GM23338 (cell line): ENCODE data around the gene SEMA4A. TPM values are rescaled to one million over a fixed set of nuclear protein-coding genes. Genes with fewer than 3 reads are reported as not detected.

Experiments used
- ATAC-seq: fragments of 200-7000 bp; cut with Tn5 transposase; 3 replicates; pipeline ENCODE4 v1.9.1; 2020
- DNase-seq: peaks from one replicate; pipeline ENCODE4 v3.0.0-alpha.2; 2015; ENCODE audit warnings: low spot score
- H2AFZ ChIP-seq: fragments of 200-600 bp; sonication (generic); 2 replicates; pipeline ENCODE4 v1.8.0; 2016; ENCODE audit warnings: antibody characterized with exemption, mild to moderate bottlenecking, moderate library complexity
- H3F3A ChIP-seq: fragments of 200-600 bp; sonication (generic); replicated peaks from 2 replicates; pipeline ENCODE4 v1.8.0; 2017; ENCODE audit warnings: antibody characterized with exemption, mixed run types, low read depth
- H3K27ac ChIP-seq: fragments of 200-600 bp; sonication (generic); 2 replicates; pipeline ENCODE4 v1.6.1; 2016; ENCODE audit warnings: low read depth
- H3K27me3 ChIP-seq: fragments of 200-600 bp; sonication (generic); 2 replicates; pipeline ENCODE4 v1.8.0; 2016; ENCODE audit warnings: mild to moderate bottlenecking, mixed run types, moderate library complexity; ENCODE audit not compliant: insufficient read depth
- H3K36me3 ChIP-seq: fragments of 200-600 bp; sonication (generic); 2 replicates; pipeline ENCODE4 v1.8.0; 2016; ENCODE audit warnings: mild to moderate bottlenecking; ENCODE audit not compliant: insufficient read depth
- H3K4me1 ChIP-seq: fragments of 200-600 bp; sonication (generic); 2 replicates; pipeline ENCODE4 v1.8.0; 2016; ENCODE audit warnings: mild to moderate bottlenecking, moderate library complexity; ENCODE audit not compliant: insufficient read depth
- H3K4me2 ChIP-seq: fragments of 200-600 bp; sonication (generic); 2 replicates; pipeline ENCODE4 v1.7.1; 2017; ENCODE audit warnings: mixed run types
- H3K4me3 ChIP-seq: fragments of 200-600 bp; sonication (generic); 2 replicates; pipeline ENCODE4 v1.6.1; 2016; ENCODE audit warnings: mixed run types
- H3K79me2 ChIP-seq: fragments of 200-600 bp; sonication (generic); replicated peaks from 2 replicates; pipeline ENCODE4 v1.8.0; 2017; ENCODE audit warnings: mild to moderate bottlenecking; ENCODE audit not compliant: insufficient read depth
- H3K9me2 ChIP-seq: fragments of 200-600 bp; sonication (generic); 2 replicates; pipeline ENCODE4 v1.8.0; 2017; ENCODE audit not compliant: insufficient read depth
- H4K20me1 ChIP-seq: fragments of 200-600 bp; sonication (generic); replicated peaks from 2 replicates; pipeline ENCODE4 v1.8.0; 2017; ENCODE audit warnings: mild to moderate bottlenecking; ENCODE audit not compliant: insufficient read depth
- H3K27ac Mint-ChIP-seq: 2 replicates; pipeline ENCODE4 v1.8.0; 2020; ENCODE audit warnings: inconsistent platforms, mild to moderate bottlenecking, moderate library complexity, mixed read lengths
- H3K27me3 Mint-ChIP-seq: 3 replicates; pipeline ENCODE4 v1.8.0; 2022; ENCODE audit warnings: low read depth, mild to moderate bottlenecking, moderate library complexity, mixed read lengths, inconsistent platforms; ENCODE audit not compliant: insufficient read depth, poor library complexity
- H3K36me3 Mint-ChIP-seq: 3 replicates; pipeline ENCODE4 v1.8.0; 2021; ENCODE audit warnings: low read depth, mild to moderate bottlenecking, inconsistent platforms, moderate library complexity, mixed read lengths
- H3K4me1 Mint-ChIP-seq: 3 replicates; pipeline ENCODE4 v1.8.0; 2020; ENCODE audit warnings: mild to moderate bottlenecking, inconsistent platforms, mixed read lengths
- H3K4me3 Mint-ChIP-seq: 3 replicates; pipeline ENCODE4 v1.8.0; 2021; ENCODE audit warnings: moderate library complexity, mild to moderate bottlenecking, inconsistent platforms, mixed read lengths
- H3K9me3 Mint-ChIP-seq: 3 replicates; pipeline ENCODE4 v1.8.0; 2020; ENCODE audit warnings: moderate library complexity, mild to moderate bottlenecking, inconsistent platforms, mixed read lengths
- CREB1 ChIP-seq: fragments of 250-450 bp; sonication (Bioruptor Pico); IDR thresholded peaks from 2 replicates; pipeline ENCODE4 v1.5.0; 2020; ENCODE audit warnings: low read depth, mild to moderate bottlenecking, moderate library complexity
- CTCF ChIP-seq, 2 experiments: fragments of 200-600 bp in 1 of 2; sonication (generic) in 1 of 2; conservative IDR thresholded peaks; 2 replicates each; pipeline versions ENCODE4 v1.5.1 to v1.6.1; 2016 to 2017; ENCODE audit warnings: antibody characterized with exemption in 2 of 2, low read depth in 2 of 2, mild to moderate bottlenecking in 2 of 2, moderate library complexity in 1 of 2
- ETS1 ChIP-seq: IDR thresholded peaks from 2 replicates; pipeline ENCODE4 v1.6.1; 2016; ENCODE audit warnings: antibody characterized with exemption
- EZH2 ChIP-seq: fragments of 200-600 bp; sonication (generic); IDR thresholded peaks from one replicate; pipeline ENCODE4 v1.8.0; 2017; ENCODE audit warnings: antibody characterized with exemption, mild to moderate bottlenecking, low read depth; ENCODE audit not compliant: unreplicated experiment
- EZH2phosphoT487 ChIP-seq: fragments of 200-600 bp; sonication (generic); IDR thresholded peaks from one replicate; pipeline ENCODE4 v1.8.1; 2018; ENCODE audit warnings: antibody characterized with exemption; ENCODE audit not compliant: unreplicated experiment
- JUNB ChIP-seq: IDR thresholded peaks from one replicate; pipeline ENCODE4 v1.6.1; 2016; ENCODE audit warnings: antibody characterized with exemption; ENCODE audit not compliant: unreplicated experiment
- NANOG ChIP-seq: IDR thresholded peaks from 2 replicates; pipeline ENCODE4 v1.6.1; 2016; ENCODE audit warnings: antibody characterized with exemption, borderline replicate concordance
- POLR2AphosphoS5 ChIP-seq: IDR thresholded peaks from 2 replicates; pipeline ENCODE4 v1.6.1; 2016; ENCODE audit warnings: antibody characterized with exemption, low read depth
- STAT1 ChIP-seq: IDR thresholded peaks from one replicate; pipeline ENCODE4 v1.6.1; 2016; ENCODE audit warnings: antibody characterized with exemption; ENCODE audit not compliant: unreplicated experiment
- ZNF114 ChIP-seq: fragments of 250-450 bp; sonication (Bioruptor Pico); IDR thresholded peaks from 2 replicates; pipeline ENCODE4 v1.5.0; 2020; ENCODE audit warnings: mild to moderate bottlenecking, moderate library complexity
- ZNF331 ChIP-seq: fragments of 250-450 bp; sonication (Bioruptor Pico); IDR thresholded peaks from 2 replicates; pipeline ENCODE4 v1.5.0; 2020; ENCODE audit warnings: low read depth, mild to moderate bottlenecking, moderate library complexity
- ZNF462 ChIP-seq: fragments of 250-450 bp; sonication (Bioruptor Pico); IDR thresholded peaks from 2 replicates; pipeline ENCODE4 v1.5.0; 2020; ENCODE audit warnings: mild to moderate bottlenecking, moderate library complexity
- polyA plus RNA-seq: library from polyadenylated mRNA; unstranded; fragments of >200 nt; fragmentation: Nextera tagmentation; extraction: Ambion mirVana; gene quantifications from 2 replicates; pipeline ENCODE4 v1.2.1, GENCODE V29; 2016
- total RNA-seq: library from RNA; depleted of rRNA; stranded (reverse); fragments of >200 nt; shearing (Covaris generic); gene quantifications from 2 replicates; pipeline ENCODE4 v1.2.3, GENCODE V29; 2014

SEMA4A gene
- total and polyA plus RNA-seq, 2 experiments from 2014 or later = 5.5 to 20.2 TPM

- Histone ChIP-seq H3K36me3 (peaks cover 5% of the 10 kb centered on the region), H3F3A (0 out of 2 replicates have a peak, but pooled peaks cover 15% of the 10 kb centered on the region), H3K9me2 (no peaks in the 10 kb centered on the region), H2AFZ (no peak overlapping the region), H3K27me3 (no peaks in the 10 kb centered on the region), H3K4me3 (no peak overlapping the region), H3K4me2 (no peak overlapping the region), H3K27ac (no peak overlapping the region), H3K79me2 (peaks cover 24% of the 10 kb centered on the region), H3K4me1 (peaks cover 13% of the 10 kb centered on the region), H4K20me1 (peaks cover 7% of the 10 kb centered on the region)
- H3K9me3 Mint-ChIP-seq = peaks cover 26% of the 10 kb centered on the region
- H3K4me3 Mint-ChIP-seq = no peak overlapping the region
- H3K4me1 Mint-ChIP-seq = peaks cover 28% of the 10 kb centered on the region
- ATAC-seq (no peak), DNase-seq (no peak)
- H3K36me3 Mint-ChIP-seq = peaks cover 18% of the 10 kb centered on the region; the same call in 2 of the 3 replicates
- TF ChIP-seq CTCF (conservative IDR thresholded peaks at IDR 0.05; ENCODE audit: low read depth in 2 of 2) = no peak
- TF ChIP-seq CREB1 (CRISPR knock-in tag) = no peak
- TF ChIP-seq POLR2AphosphoS5 = no peak
- no peak for TF ChIP-seq ZNF462
- TF ChIP-seq JUNB = no peak
- TF ChIP-seq ZNF331 (CRISPR knock-in tag) = no peak
- no peak for TF ChIP-seq NANOG
- no peak for TF ChIP-seq EZH2phosphoT487
- no peak for TF ChIP-seq ETS1
- TF ChIP-seq STAT1 = no peak
- TF ChIP-seq EZH2 = no peak
- no peak for TF ChIP-seq ZNF114 (CRISPR knock-in tag)
- H3K27ac Mint-ChIP-seq = no peak overlapping the region
- peaks cover 18% of the 10 kb centered on the region for H3K27me3 Mint-ChIP-seq
Observed at GRCh38 chr1:156191292-156191964, 38.0 kb downstream of the SEMA4A start.
